Upper lobe of left lung (tissue), 6 donors: ENCODE results near the gene TNK2. TPM values are rescaled to one million over a fixed set of nuclear protein-coding genes. Genes with fewer than 3 reads are reported as not detected.
A peak's percentile ranks its signal among the peaks of the same experiment; 100 is the strongest.

Source experiments
- ATAC-seq, 2 donors: fragments of 200-7000 bp; cut with Tn5 transposase; one replicate each; pipeline ENCODE4 v1.9.1; 2022; ENCODE audit warnings: mild to moderate bottlenecking in 2 of 2, moderate library complexity in 2 of 2; ENCODE audit not compliant: low FRiP score in 2 of 2
- DNase-seq, 2 donors: peaks; one replicate each; pipeline ENCODE4 v3.0.0-alpha.2; 2019 to 2020
- H3K27ac ChIP-seq, 4 donors: fragments of 200-600 bp; sonication (generic); one replicate each; pipeline ENCODE4 v1.5.1; 2016 to 2019
- H3K27me3 ChIP-seq, 4 donors: fragments of 200-600 bp; sonication (generic); one replicate each; pipeline ENCODE4 v1.5.1; 2017 to 2019
- H3K36me3 ChIP-seq, 4 donors: fragments of 200-600 bp; sonication (generic); one replicate each; pipeline ENCODE4 v1.5.1; 2016 to 2019
- H3K4me1 ChIP-seq, 4 donors: fragments of 200-600 bp; sonication (generic); one replicate each; pipeline ENCODE4 v1.5.1; 2018 to 2019
- H3K4me3 ChIP-seq, 4 donors: fragments of 200-600 bp; sonication (generic); one replicate each; pipeline ENCODE4 v1.5.1; 2017 to 2019; ENCODE audit warnings: mild to moderate bottlenecking in 2 of 4, moderate library complexity in 1 of 4
- H3K9me3 ChIP-seq, 4 donors: fragments of 200-600 bp; sonication (generic); one replicate each; pipeline ENCODE4 v1.5.1; 2018 to 2019
- CTCF ChIP-seq, 6 experiments: fragments of 450-650 bp in 4 of 6; fragments of 200-600 bp in 2 of 6; sonication (generic) in 2 of 6; IDR thresholded peaks; one replicate each; pipeline ENCODE4 v1.5.1; 2016 to 2019; ENCODE audit warnings: antibody characterized with exemption in 6 of 6
- EP300 ChIP-seq, 4 donors: sonication (generic); formaldehyde crosslinking; IDR thresholded peaks; one replicate each; pipeline ENCODE4 v1.5.1; 2017; ENCODE audit warnings: antibody characterized with exemption in 4 of 4, control low read depth in 2 of 4
- POLR2A ChIP-seq, 4 donors: fragments of 450-650 bp; IDR thresholded peaks; one replicate each; pipeline ENCODE4 v1.5.1; 2016 to 2017; ENCODE audit warnings: antibody characterized with exemption in 4 of 4, mild to moderate bottlenecking in 2 of 4
- POLR2AphosphoS5 ChIP-seq, 2 donors: sonication (generic); formaldehyde crosslinking; IDR thresholded peaks; one replicate each; pipeline ENCODE4 v1.5.1; 2017; ENCODE audit warnings: antibody characterized with exemption in 2 of 2
- WGBS, 2 donors: methylation state at CpG; one replicate each; pipeline ENCODE4 v1.1.5; 2017 to 2018; 5-methylcytosine and 5-hydroxymethylcytosine counted together
- total RNA-seq, 6 donors: library from RNA; depleted of rRNA in 4 of 6; stranded (reverse); fragments of >200 nt in 4 of 6; gene quantifications; one replicate each; pipeline versions ENCODE4 v1.1.0 to v1.2.1, GENCODE V29; 2016 to 2021
- donor health status: DM: no; HTN: no; CAD: no; lungs with moderate emphysema.
- donor health status: DM: no; HTN: yes; CAD: no; lungs with severe emphysema.

The TNK2 gene
- total RNA-seq, 6 donors from 2014 or later: 18.7 to 171 (median 70.1) TPM

GRCh38 chr3:195931582-195932273 lies 23.4 kb upstream of the TNK2 start:
- TF ChIP-seq CTCF (IDR thresholded peaks at IDR 0.05) (no peak), POLR2AphosphoS5 (IDR thresholded peaks at IDR 0.05) (no peak), EP300 (IDR thresholded peaks at IDR 0.05) (no peak), POLR2A (IDR thresholded peaks at IDR 0.05) (no peak)
- ATAC-seq (no peak), DNase-seq (no peak)
- Histone ChIP-seq H3K4me3 (no peak overlapping the region), H3K4me1 (no peaks in the 10 kb centered on the region), H3K27ac (no peak overlapping the region), H3K27me3 (no peaks in the 10 kb centered on the region), H3K9me3 (no peaks in the 10 kb centered on the region), H3K36me3 (no peaks in the 10 kb centered on the region)
- WGBS, 2 donors: 82 to 88% methylated on average over 6 to 8 of the region's 8 CpGs

GRCh38 chr3:195929452-195929851 lies 21.1 kb upstream of the TNK2 start:
- Histone ChIP-seq H3K9me3 (no peaks in the 10 kb centered on the region), H3K4me3 (no peak overlapping the region), H3K27ac (no peak overlapping the region), H3K4me1 (no peaks in the 10 kb centered on the region), H3K27me3 (no peaks in the 10 kb centered on the region), H3K36me3 (no peaks in the 10 kb centered on the region)
- TF ChIP-seq POLR2AphosphoS5 (IDR thresholded peaks at IDR 0.05): no peak
- TF ChIP-seq POLR2A (IDR thresholded peaks at IDR 0.05): no peak
- TF ChIP-seq CTCF (IDR thresholded peaks at IDR 0.05): no peak
- TF ChIP-seq EP300 (IDR thresholded peaks at IDR 0.05): no peak
- ATAC-seq (no peak), DNase-seq (no peak)
- WGBS, 2 donors: 73 to 84% methylated on average over 3 of the region's 3 CpGs

- H3K4me3 ChIP-seq: no peak overlapping the region
- no peaks in the 10 kb centered on the region for H3K4me1 ChIP-seq
- DNase-seq: peak in 1 of 2 donors; percentile 21
- no peaks in the 10 kb centered on the region for H3K36me3 ChIP-seq
- WGBS, 2 donors: 52 to 58% methylated on average over 13 of the region's 13 CpGs
- no peaks in the 10 kb centered on the region for H3K9me3 ChIP-seq
- ATAC-seq: peak in 1 of 2 donors; percentile 8
- TF ChIP-seq EP300 (IDR thresholded peaks at IDR 0.05) (no peak), POLR2A (IDR thresholded peaks at IDR 0.05) (no peak), POLR2AphosphoS5 (IDR thresholded peaks at IDR 0.05) (no peak), CTCF (IDR thresholded peaks at IDR 0.05) (no peak)
- no peaks in the 10 kb centered on the region for H3K27me3 ChIP-seq
- no peak overlapping the region for H3K27ac ChIP-seq
Measured at GRCh38 chr3:195921334-195921791, 13.0 kb upstream of the TNK2 start.

- ATAC-seq (no peak), DNase-seq (peak in 1 of 2 donors; percentile 6)
- Histone ChIP-seq H3K36me3 (no peaks in the 10 kb centered on the region), H3K27me3 (no peaks in the 10 kb centered on the region), H3K4me1 (peaks cover 4 to 11% (median 9%) of the 10 kb centered on the region in 4 donors), H3K9me3 (no peaks in the 10 kb centered on the region), H3K27ac (no peak overlapping the region), H3K4me3 (no peak overlapping the region)
- TF ChIP-seq EP300 (IDR thresholded peaks at IDR 0.05): no peak
- TF ChIP-seq CTCF (IDR thresholded peaks at IDR 0.05): no peak
- TF ChIP-seq POLR2A (IDR thresholded peaks at IDR 0.05): no peak
- TF ChIP-seq POLR2AphosphoS5 (IDR thresholded peaks at IDR 0.05): no peak
- 87 to 91% methylated on average over 14 of the region's 14 CpGs for WGBS, 2 donors
Measured at GRCh38 chr3:195918176-195918575, 9.8 kb upstream of the TNK2 start.

GRCh38 chr3:195916991-195917390 lies 8.6 kb upstream of the TNK2 start:
- H3K27ac ChIP-seq: no peak overlapping the region
- DNase-seq (peak in 1 of 2 donors; percentile 5), ATAC-seq (no peak)
- no peaks in the 10 kb centered on the region for H3K27me3 ChIP-seq
- TF ChIP-seq CTCF (IDR thresholded peaks at IDR 0.05) (no peak), EP300 (IDR thresholded peaks at IDR 0.05) (no peak), POLR2A (IDR thresholded peaks at IDR 0.05) (no peak), POLR2AphosphoS5 (IDR thresholded peaks at IDR 0.05) (no peak)
- 84 to 91% methylated on average over 9 of the region's 9 CpGs for WGBS, 2 donors
- no peak overlapping the region for H3K4me3 ChIP-seq
- H3K4me1 ChIP-seq: peaks cover 4 to 11% (median 9%) of the 10 kb centered on the region in 4 donors
- no peaks in the 10 kb centered on the region for H3K9me3 ChIP-seq
- no peaks in the 10 kb centered on the region for H3K36me3 ChIP-seq
